Tibial nerve (tissue), 4 donors: ENCODE data around the gene MBOAT7. TPM values are rescaled to one million over a fixed set of nuclear protein-coding genes. Genes with fewer than 3 reads are reported as not detected.
"Not testable (repeated sequence)": the region's sequence is repeated elsewhere in the genome, so short reads cannot be mapped to it uniquely, and the experiment has no call there.

Experiments
- DNase-seq, 2 donors: peaks; one replicate each; pipeline ENCODE4 v3.0.0-alpha.2; 2019; ENCODE audit warnings: low spot score in 2 of 2
- H3K27ac ChIP-seq, 4 donors: fragments of 200-600 bp; sonication (generic) in 3 of 4; one replicate each; pipeline ENCODE4 v1.5.1; 2017 to 2019; ENCODE audit warnings: mild to moderate bottlenecking in 1 of 4
- H3K27me3 ChIP-seq, 2 donors: fragments of 200-600 bp; sonication (generic) in 1 of 2; one replicate each; pipeline versions ENCODE4 v1.5.1 to v1.6.0; 2017 to 2019
- H3K36me3 ChIP-seq, 3 donors: fragments of 200-600 bp; sonication (generic); one replicate each; pipeline ENCODE4 v1.5.1; 2018 to 2019
- H3K4me1 ChIP-seq, 4 donors: fragments of 200-600 bp; sonication (generic) in 3 of 4; one replicate each; pipeline ENCODE4 v1.5.1; 2017 to 2019
- H3K4me3 ChIP-seq, 4 donors: fragments of 200-600 bp; sonication (generic) in 3 of 4; one replicate each; pipeline ENCODE4 v1.5.1; 2017 to 2019; ENCODE audit warnings: mild to moderate bottlenecking in 1 of 4, moderate library complexity in 1 of 4
- H3K9me3 ChIP-seq, 4 donors: fragments of 200-600 bp; sonication (generic) in 3 of 4; one replicate each; pipeline ENCODE4 v1.5.1; 2017 to 2019
- CTCF ChIP-seq, 5 experiments: fragments of 200-600 bp in 3 of 5; fragments of 450-650 bp in 2 of 5; sonication (generic) in 3 of 5; IDR thresholded peaks; one replicate each; pipeline ENCODE4 v1.5.1; 2016 to 2019; ENCODE audit warnings: antibody characterized with exemption in 5 of 5, mild to moderate bottlenecking in 3 of 5, moderate library complexity in 2 of 5
- EP300 ChIP-seq, 2 donors: sonication (generic); formaldehyde crosslinking; IDR thresholded peaks; one replicate each; pipeline ENCODE4 v1.6.1; 2017; ENCODE audit warnings: antibody characterized with exemption in 2 of 2, mild to moderate bottlenecking in 1 of 2
- POLR2A ChIP-seq, 2 donors: fragments of 450-650 bp; IDR thresholded peaks; one replicate each; pipeline ENCODE4 v1.6.1; 2017; ENCODE audit warnings: antibody characterized with exemption in 2 of 2, mild to moderate bottlenecking in 2 of 2, moderate library complexity in 2 of 2
- whole genome bisulfite sequencing, 2 donors: methylation state at CpG; one replicate each; pipeline ENCODE4 v1.1.5; 2018; 5-methylcytosine and 5-hydroxymethylcytosine counted together
- total RNA-seq, 4 donors: library from RNA; depleted of rRNA; stranded (reverse); fragments of >200 nt; gene quantifications; one replicate each; pipeline ENCODE4 v1.1.0, GENCODE V29; 2016

MBOAT7 gene
- total RNA-seq, 4 donors from 2014 or later = 45.0 to 94.5 (median 50.2) TPM

GRCh38 chr19:54216869-54217268 lies 27.5 kb upstream of the MBOAT7 start:
- 74% methylated on average over 6 to 9 of the region's 9 CpGs for WGBS, 2 donors

GRCh38 chr19:54214734-54215133 lies 25.4 kb upstream of the MBOAT7 start:
- WGBS, 2 donors = 96 to 97% methylated on average over 9 to 16 of the region's 19 CpGs
- not testable (repeated sequence) for DNase-seq, H3K27ac ChIP-seq, H3K4me3 ChIP-seq, H3K27me3 ChIP-seq, H3K4me1 ChIP-seq, H3K9me3 ChIP-seq
- peaks cover 0 to 18% (median 0%) of the 10 kb centered on the region in 3 donors for H3K36me3 ChIP-seq

More at GRCh38 chr19:54216869-54217268, 27.5 kb upstream of the MBOAT7 start:
- H3K4me3 ChIP-seq = no peak overlapping the region
- H3K4me1 ChIP-seq = no peaks in the 10 kb centered on the region
- H3K9me3 ChIP-seq = no peaks in the 10 kb centered on the region
- no peak overlapping the region for H3K27ac ChIP-seq
- H3K27me3 ChIP-seq = peaks cover 0 to 1% of the 10 kb centered on the region in 2 donors
- TF ChIP-seq CTCF (IDR thresholded peaks at IDR 0.05) = no peak
- TF ChIP-seq POLR2A (IDR thresholded peaks at IDR 0.05) = no peak
- TF ChIP-seq EP300 (IDR thresholded peaks at IDR 0.05) = no peak
- H3K36me3 ChIP-seq = peaks cover 0 to 14% (median 0%) of the 10 kb centered on the region in 3 donors
- DNase-seq = no peak

- H3K9me3 ChIP-seq, DNase-seq, H3K27ac ChIP-seq, H3K4me3 ChIP-seq, H3K27me3 ChIP-seq: not testable (repeated sequence)
- H3K4me1 ChIP-seq = peaks cover 0 to 14% (median 13%) of the 10 kb centered on the region in 4 donors
- 52 to 57% methylated on average over 4 to 5 of the region's 5 CpGs for WGBS, 2 donors
- H3K36me3 ChIP-seq = peaks cover 0 to 13% (median 0%) of the 10 kb centered on the region in 3 donors
Measured at GRCh38 chr19:54214217-54214616, 24.8 kb upstream of the MBOAT7 start.

GRCh38 chr19:54211235-54211634 lies 21.9 kb upstream of the MBOAT7 start:
- H3K27me3 ChIP-seq = no peaks in the 10 kb centered on the region
- H3K4me1 ChIP-seq = peaks cover 0 to 43% (median 30%) of the 10 kb centered on the region in 4 donors
- TF ChIP-seq POLR2A (IDR thresholded peaks at IDR 0.05) (no peak), CTCF (IDR thresholded peaks at IDR 0.05) (no peak), EP300 (IDR thresholded peaks at IDR 0.05) (no peak)
- H3K27ac ChIP-seq = peak overlapping the region in 1 of 4 donors; percentile 95
- H3K4me3 ChIP-seq = no peak overlapping the region
- DNase-seq = no peak
- WGBS, 2 donors = 85 to 88% methylated on average over 12 of the region's 12 CpGs
- H3K9me3 ChIP-seq = no peaks in the 10 kb centered on the region
- H3K36me3 ChIP-seq = peaks cover 0 to 29% (median 15%) of the 10 kb centered on the region in 3 donors

- Histone ChIP-seq H3K4me3 (no peak overlapping the region), H3K27ac (peak overlapping the region; percentile 49 to 95 (median 78)), H3K27me3 (no peaks in the 10 kb centered on the region), H3K4me1 (peaks cover 0 to 56% (median 33%) of the 10 kb centered on the region in 4 donors), H3K36me3 (peaks cover 0 to 42% (median 25%) of the 10 kb centered on the region in 3 donors), H3K9me3 (no peaks in the 10 kb centered on the region)
- TF ChIP-seq POLR2A (IDR thresholded peaks at IDR 0.05) = no peak
- TF ChIP-seq CTCF (IDR thresholded peaks at IDR 0.05) = peak in 1 of 5 experiments; percentile 11
- TF ChIP-seq EP300 (IDR thresholded peaks at IDR 0.05) = peak; percentile 54 to 85
- WGBS, 2 donors = 33 to 40% methylated on average over 10 of the region's 10 CpGs
- peak; percentile 84 to 95 for DNase-seq
Measured at GRCh38 chr19:54209811-54210494, 20.6 kb upstream of the MBOAT7 start.

- no peak for DNase-seq
- Histone ChIP-seq H3K4me1 (peaks cover 0 to 63% (median 36%) of the 10 kb centered on the region in 4 donors), H3K9me3 (no peaks in the 10 kb centered on the region), H3K27ac (peak overlapping the region; percentile 49 to 95 (median 78)), H3K4me3 (no peak overlapping the region), H3K36me3 (peaks cover 0 to 49% (median 27%) of the 10 kb centered on the region in 3 donors), H3K27me3 (no peaks in the 10 kb centered on the region)
- TF ChIP-seq CTCF (IDR thresholded peaks at IDR 0.05) (no peak), EP300 (IDR thresholded peaks at IDR 0.05) (no peak), POLR2A (IDR thresholded peaks at IDR 0.05) (no peak)
- WGBS, 2 donors = 45 to 50% methylated on average over 13 to 22 of the region's 24 CpGs
Measured at GRCh38 chr19:54209058-54209810, 19.9 kb upstream of the MBOAT7 start.
